ENCODE data around the gene TCERG1L.

The TCERG1L gene

DNA sequence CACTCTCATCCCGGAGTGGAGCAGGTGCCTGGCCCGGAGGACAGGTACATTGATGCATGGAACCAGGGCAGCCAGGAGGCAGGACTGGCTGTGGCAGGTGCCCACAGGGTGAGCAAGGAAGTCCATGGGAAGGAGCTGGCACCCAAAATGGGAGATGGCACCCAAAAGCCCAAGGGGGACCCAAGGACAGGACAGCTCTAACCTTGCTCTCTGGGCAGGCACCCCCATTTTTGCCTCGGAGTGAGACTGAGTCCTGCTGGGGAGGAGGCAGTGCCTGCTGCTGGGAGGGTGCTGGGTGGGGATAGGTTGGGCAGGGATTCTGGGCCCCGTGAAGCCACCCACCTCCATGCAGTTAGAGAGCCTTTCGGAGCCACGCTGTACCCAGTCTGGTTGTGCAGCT lies 234.5 kb downstream of the TCERG1L start:
- H3K27ac ChIP-seq = no peak overlapping the region
- TF ChIP-seq, protein P1, sequence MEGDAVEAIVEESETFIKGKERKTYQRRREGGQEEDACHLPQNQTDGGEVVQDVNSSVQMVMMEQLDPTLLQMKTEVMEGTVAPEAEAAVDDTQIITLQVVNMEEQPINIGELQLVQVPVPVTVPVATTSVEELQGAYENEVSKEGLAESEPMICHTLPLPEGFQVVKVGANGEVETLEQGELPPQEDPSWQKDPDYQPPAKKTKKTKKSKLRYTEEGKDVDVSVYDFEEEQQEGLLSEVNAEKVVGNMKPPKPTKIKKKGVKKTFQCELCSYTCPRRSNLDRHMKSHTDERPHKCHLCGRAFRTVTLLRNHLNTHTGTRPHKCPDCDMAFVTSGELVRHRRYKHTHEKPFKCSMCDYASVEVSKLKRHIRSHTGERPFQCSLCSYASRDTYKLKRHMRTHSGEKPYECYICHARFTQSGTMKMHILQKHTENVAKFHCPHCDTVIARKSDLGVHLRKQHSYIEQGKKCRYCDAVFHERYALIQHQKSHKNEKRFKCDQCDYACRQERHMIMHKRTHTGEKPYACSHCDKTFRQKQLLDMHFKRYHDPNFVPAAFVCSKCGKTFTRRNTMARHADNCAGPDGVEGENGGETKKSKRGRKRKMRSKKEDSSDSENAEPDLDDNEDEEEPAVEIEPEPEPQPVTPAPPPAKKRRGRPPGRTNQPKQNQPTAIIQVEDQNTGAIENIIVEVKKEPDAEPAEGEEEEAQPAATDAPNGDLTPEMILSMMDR (conservative IDR thresholded peaks at IDR 0.05) = no peak

DNA sequence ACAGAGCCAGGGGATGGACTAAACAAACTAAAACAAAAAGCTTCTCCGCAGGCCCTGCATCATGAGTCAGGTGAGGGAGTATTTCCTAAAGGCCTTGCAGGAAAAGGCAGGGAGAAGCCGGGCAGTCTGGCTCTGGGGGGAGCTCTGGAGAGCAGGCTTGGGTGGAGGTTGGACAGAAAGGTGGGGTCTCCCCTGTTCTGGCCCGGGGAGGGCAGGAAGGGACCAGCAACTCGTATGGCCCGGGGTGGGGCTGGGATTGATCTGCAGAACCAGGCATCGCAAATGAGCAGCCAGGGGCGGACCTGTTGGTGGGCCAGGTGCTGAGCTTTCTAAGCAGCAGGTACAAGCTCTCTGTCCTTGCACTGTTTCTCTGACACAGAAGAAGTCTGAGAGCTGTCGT lies 235.2 kb downstream of the TCERG1L start:
- TF ChIP-seq, protein P1 (conservative IDR thresholded peaks at IDR 0.05) = no peak

DNA sequence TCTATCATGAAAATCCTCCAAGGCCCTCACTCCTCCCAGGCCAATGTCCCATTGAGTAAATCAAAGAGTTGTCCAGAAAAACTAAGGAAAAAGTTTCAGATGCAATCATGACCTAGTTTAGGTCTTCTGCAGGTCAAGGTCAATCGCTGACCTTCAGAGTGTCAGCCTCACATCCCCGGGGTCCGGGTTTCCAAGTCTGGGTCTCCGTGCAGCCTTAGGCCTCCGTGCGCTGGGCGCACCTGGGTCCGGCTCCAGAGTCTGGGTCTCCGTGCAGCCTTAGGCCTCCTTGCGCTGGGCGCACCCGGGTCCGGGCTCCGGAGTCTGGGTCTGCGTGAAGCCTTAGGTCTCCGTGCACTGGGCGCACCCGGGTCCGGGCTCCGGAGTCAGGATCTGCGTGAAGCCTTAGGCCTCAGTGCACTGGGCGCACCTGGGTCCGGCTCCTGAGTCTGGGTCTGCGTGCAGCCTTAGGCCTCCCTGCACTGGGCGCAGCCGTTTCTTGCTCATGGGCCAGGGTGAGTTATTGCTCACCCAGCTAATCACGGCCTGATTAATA lies 236.2 kb downstream of the TCERG1L start:
- TF ChIP-seq, protein P1 (conservative IDR thresholded peaks at IDR 0.05) = no peak
- H3K27ac ChIP-seq = no peak overlapping the region

More for the DNA sequence above, 235.2 kb downstream of the TCERG1L start:
- H3K27ac ChIP-seq = no peak overlapping the region

DNA sequence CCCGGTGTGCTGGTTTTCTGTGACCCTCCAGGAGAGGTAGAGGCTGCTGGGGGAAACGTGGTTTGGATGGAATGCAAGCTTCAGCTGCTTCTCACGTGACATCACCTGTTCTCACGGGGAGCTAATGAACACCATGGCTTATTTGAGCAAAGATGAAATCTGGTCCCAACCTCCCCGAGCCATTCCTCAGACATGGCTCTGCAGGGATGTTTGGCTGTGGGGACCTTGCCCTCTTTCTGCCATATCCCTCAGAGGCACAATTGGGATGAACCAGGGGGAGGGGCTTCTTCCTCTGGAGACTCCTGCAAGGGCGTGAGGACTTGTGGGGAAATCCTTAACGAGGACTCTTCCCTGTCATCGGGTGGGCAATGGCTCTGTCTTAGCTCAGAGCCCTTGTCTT lies 236.8 kb downstream of the TCERG1L start:
- H3K27ac ChIP-seq = no peak overlapping the region
- TF ChIP-seq, protein P1 (conservative IDR thresholded peaks at IDR 0.05) = no peak

DNA sequence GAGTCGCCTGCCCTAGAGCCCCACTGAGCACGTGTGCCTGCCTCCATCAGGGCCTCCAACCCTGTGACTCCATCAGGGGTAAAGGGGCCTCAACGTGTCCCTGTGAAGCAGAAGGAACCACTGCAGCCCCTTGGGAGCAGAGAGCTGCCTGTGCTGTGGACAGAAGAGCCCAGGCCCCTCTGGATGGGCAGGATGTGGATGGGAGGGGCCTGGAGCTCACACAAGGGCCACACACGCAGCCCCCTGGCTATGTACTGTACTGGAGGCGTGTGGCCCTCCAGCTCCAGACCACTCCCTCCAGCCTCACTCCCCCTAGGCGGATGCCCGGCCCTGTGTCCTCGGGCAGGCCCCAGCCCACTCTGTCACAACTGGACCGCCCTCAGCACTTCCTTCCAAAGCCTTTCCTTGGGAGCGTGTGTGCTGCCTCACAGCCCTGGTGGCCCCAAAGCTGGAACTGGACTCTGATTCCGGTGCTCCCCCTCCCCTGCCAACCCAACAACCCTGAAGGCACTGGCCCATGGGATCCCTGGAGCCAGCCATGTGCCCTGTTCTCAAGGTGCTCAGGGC lies 238.0 kb downstream of the TCERG1L start:
- TF ChIP-seq, protein P1 (conservative IDR thresholded peaks at IDR 0.05) = no peak
- H3K27ac ChIP-seq = no peak overlapping the region

DNA sequence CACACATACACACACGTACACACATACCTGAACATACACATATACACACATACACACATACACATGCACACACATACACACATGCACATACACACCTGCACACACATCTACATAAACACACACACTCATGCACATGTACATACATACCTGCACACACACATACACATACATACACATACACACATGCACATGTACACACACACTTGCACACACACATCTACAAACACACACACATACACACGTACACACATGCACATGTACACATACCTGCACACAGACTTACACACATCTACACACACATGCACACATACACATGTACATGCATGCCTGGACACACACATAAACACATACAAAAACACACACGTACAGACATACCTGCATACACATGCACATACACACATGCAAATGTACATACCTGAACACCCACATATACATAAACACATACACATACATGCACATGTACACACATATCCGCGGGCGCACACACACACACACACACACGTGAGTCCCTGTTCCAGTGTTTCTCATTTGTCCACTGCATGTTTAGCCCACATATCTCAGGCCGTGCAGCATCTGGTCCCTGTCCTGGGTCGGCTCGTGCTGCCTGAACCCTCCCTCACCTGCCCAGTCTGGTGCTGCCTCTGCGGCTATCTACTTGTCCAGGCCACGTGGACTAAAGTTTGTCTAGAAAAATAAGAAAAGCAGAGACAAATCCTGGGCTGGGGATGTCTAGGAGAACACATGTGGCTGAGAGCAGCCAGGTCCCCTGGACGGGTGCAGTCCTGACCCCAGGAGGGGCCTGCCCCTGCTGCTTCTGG lies 238.7 kb downstream of the TCERG1L start:
- TF ChIP-seq, protein P1 (conservative IDR thresholded peaks at IDR 0.05) = no peak
- no peak overlapping the region for H3K27ac ChIP-seq

DNA sequence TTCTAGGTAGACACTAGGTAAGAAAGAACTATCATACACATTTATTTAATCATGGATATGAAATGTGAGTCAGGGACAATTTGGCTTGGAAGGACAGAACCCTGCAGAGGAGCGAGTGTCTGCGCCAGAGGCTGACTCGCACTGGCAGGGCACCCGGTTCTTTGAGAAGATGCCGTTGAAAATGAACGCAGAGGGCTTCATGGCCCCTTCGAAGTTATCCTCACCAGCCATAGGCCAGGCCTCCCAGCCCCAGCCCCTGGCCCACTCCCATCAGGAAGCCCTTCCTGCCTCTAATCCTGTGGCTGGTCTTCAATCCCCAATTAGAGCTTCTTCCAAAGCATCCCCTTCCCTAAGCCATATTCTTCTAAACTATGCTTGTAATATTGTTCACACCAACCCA lies 239.8 kb downstream of the TCERG1L start:
- no peak overlapping the region for H3K27ac ChIP-seq
- TF ChIP-seq, protein P1 (conservative IDR thresholded peaks at IDR 0.05) = no peak
